Right atrium auricular region (tissue), 2 donors: Measurements from ENCODE around the gene PI4K2A. TPM values are rescaled to one million over a fixed set of nuclear protein-coding genes. Genes with fewer than 3 reads are reported as not detected.
"Not testable (repeated sequence)": the region's sequence is repeated elsewhere in the genome, so short reads cannot be mapped to it uniquely, and the experiment has no call there.

Source experiments
- DNase-seq: peaks from one replicate; pipeline ENCODE4 v3.0.0-alpha.2; 2019; ENCODE audit warnings: low spot score
- H3K27ac ChIP-seq, 2 donors: fragments of 200-600 bp; sonication (generic); 1 replicate in 1 of 2; 2 replicates in 1 of 2; pipeline ENCODE4 v1.5.1; 2016 to 2019
- H3K27me3 ChIP-seq, 2 donors: fragments of 200-600 bp; sonication (generic); one replicate each; pipeline versions ENCODE4 v1.5.1 to v1.6.0; 2017 to 2019
- H3K36me3 ChIP-seq: fragments of 200-600 bp; sonication (generic); one replicate; pipeline ENCODE4 v1.5.1; 2016
- H3K4me1 ChIP-seq, 2 donors: fragments of 200-600 bp; sonication (generic); one replicate each; pipeline versions ENCODE4 v1.5.1 to v1.6.0; 2017 to 2019
- H3K4me3 ChIP-seq, 2 donors: fragments of 200-600 bp; sonication (generic); 1 replicate in 1 of 2; 2 replicates in 1 of 2; pipeline ENCODE4 v1.5.1; 2017 to 2019; ENCODE audit warnings: mild to moderate bottlenecking in 1 of 2, moderate library complexity in 1 of 2
- H3K9me3 ChIP-seq, 2 donors: fragments of 200-600 bp; sonication (generic); one replicate each; pipeline ENCODE4 v1.5.1; 2019
- CTCF ChIP-seq, 2 donors: fragments of 200-600 bp; sonication (generic); IDR thresholded peaks; one replicate each; pipeline ENCODE4 v1.5.1; 2019; ENCODE audit warnings: antibody characterized with exemption in 2 of 2
- total RNA-seq, 2 donors: library from RNA; depleted of rRNA; stranded (reverse); fragments of >200 nt; gene quantifications; one replicate each; pipeline ENCODE4 v1.1.0, GENCODE V29; 2016

PI4K2A gene
- total RNA-seq, 2 donors from 2014 or later, result 14.7 to 20.2 TPM

GRCh38 chr10:97643441-97643985 is 3.0 kb downstream of the PI4K2A start:
- H3K4me1 ChIP-seq, result peaks cover 0 to 17% of the 10 kb centered on the region in 2 donors
- no peak overlapping the region for H3K4me3 ChIP-seq
- TF ChIP-seq CTCF (IDR thresholded peaks at IDR 0.05), result no peak
- DNase-seq, result no peak
- H3K27ac ChIP-seq, result no peak overlapping the region
- no peaks in the 10 kb centered on the region for H3K9me3 ChIP-seq
- peaks cover 5% of the 10 kb centered on the region for H3K36me3 ChIP-seq
- H3K27me3 ChIP-seq, result no peaks in the 10 kb centered on the region

GRCh38 chr10:97644936-97645335 is 4.5 kb downstream of the PI4K2A start:
- Histone ChIP-seq H3K36me3 (peaks cover 5% of the 10 kb centered on the region), H3K27ac (no peak overlapping the region), H3K9me3 (no peaks in the 10 kb centered on the region), H3K4me3 (no peak overlapping the region), H3K27me3 (no peaks in the 10 kb centered on the region), H3K4me1 (peaks cover 0 to 32% of the 10 kb centered on the region in 2 donors)
- TF ChIP-seq CTCF (IDR thresholded peaks at IDR 0.05), result no peak
- DNase-seq, result no peak

- no peak for TF ChIP-seq CTCF (IDR thresholded peaks at IDR 0.05)
- DNase-seq, result no peak
- peaks cover 0 to 21% of the 10 kb centered on the region in 2 donors for H3K4me1 ChIP-seq
- H3K27ac ChIP-seq, result no peak overlapping the region
- H3K36me3 ChIP-seq, result peaks cover 25% of the 10 kb centered on the region
- H3K9me3 ChIP-seq, result no peaks in the 10 kb centered on the region
- H3K27me3 ChIP-seq, result no peaks in the 10 kb centered on the region
- no peak overlapping the region for H3K4me3 ChIP-seq
Measured at GRCh38 chr10:97647556-97647955, 7.1 kb downstream of the PI4K2A start.

- Histone ChIP-seq H3K27ac (peak overlapping the region; percentile 49 to 52), H3K4me3 (no peak overlapping the region), H3K27me3 (no peaks in the 10 kb centered on the region), H3K4me1 (peaks cover 0 to 21% of the 10 kb centered on the region in 2 donors), H3K36me3 (peaks cover 36% of the 10 kb centered on the region), H3K9me3 (no peaks in the 10 kb centered on the region)
- DNase-seq, result no peak
- TF ChIP-seq CTCF (IDR thresholded peaks at IDR 0.05), result no peak
Measured at GRCh38 chr10:97648562-97649404, 8.3 kb downstream of the PI4K2A start.

GRCh38 chr10:97649405-97649750 is 8.9 kb downstream of the PI4K2A start:
- Histone ChIP-seq H3K27ac (peak overlapping the region; percentile 12 to 49), H3K36me3 (peaks cover 38% of the 10 kb centered on the region), H3K4me1 (peaks cover 0 to 21% of the 10 kb centered on the region in 2 donors)
- not testable (repeated sequence) for H3K9me3 ChIP-seq, H3K27me3 ChIP-seq, H3K4me3 ChIP-seq, DNase-seq

- Histone ChIP-seq H3K9me3 (no peaks in the 10 kb centered on the region), H3K4me3 (no peak overlapping the region), H3K4me1 (peaks cover 0 to 21% of the 10 kb centered on the region in 2 donors), H3K27ac (peak overlapping the region in 1 of 2 donors; percentile 31), H3K36me3 (peaks cover 41% of the 10 kb centered on the region), H3K27me3 (no peaks in the 10 kb centered on the region)
- DNase-seq, result no peak
- no peak for TF ChIP-seq CTCF (IDR thresholded peaks at IDR 0.05)
Measured at GRCh38 chr10:97650726-97651125, 10.3 kb downstream of the PI4K2A start.
